AG04450 (cell line): Measurements from ENCODE around the gene PTPRE. TPM values are rescaled to one million over a fixed set of nuclear protein-coding genes. Genes with fewer than 3 reads are reported as not detected.

ENCODE experiments used
- CTCF ChIA-PET: fragments of 300-600, 350-600 bp; formaldehyde crosslinking; extraction: SDS; loops from one replicate; lab custom pipeline; 2022; ENCODE audit warnings: antibody characterized with exemption, inconsistent platforms; lab: Charles Lee
- POLR2A ChIA-PET: fragments of 350-600 bp; formaldehyde crosslinking; extraction: SDS; loops from one replicate; lab custom pipeline; 2021; ENCODE audit warnings: antibody characterized with exemption, inconsistent platforms; lab: Yijun Ruan, JAX
- DNase-seq: peaks from one replicate; pipeline ENCODE4 v3.0.0-alpha.2; 2011; ENCODE audit warnings: low read depth, low spot score
- H3K27ac ChIP-seq: one replicate; pipeline ENCODE4 v1.5.1; 2012; ENCODE audit warnings: low read depth, low read length, control low read depth
- H3K27me3 ChIP-seq: one replicate; pipeline ENCODE4 v1.6.0; 2012; ENCODE audit warnings: low read length; ENCODE audit not compliant: control insufficient read depth, insufficient read depth
- H3K4me3 ChIP-seq: 2 replicates; pipeline ENCODE4 v1.5.1; 2011; ENCODE audit warnings: mild to moderate bottlenecking, low read depth, low read length, control low read depth
- H3K9me3 ChIP-seq: 2 replicates; pipeline ENCODE4 v1.5.1; 2012; ENCODE audit warnings: low read length; ENCODE audit not compliant: control insufficient read depth, insufficient read depth
- polyA plus RNA-seq: library from polyadenylated mRNA; depleted of rRNA; stranded (reverse); fragments of >200 nt; gene quantifications from 2 replicates; pipeline ENCODE4 v1.2.3, GENCODE V29; 2011
- TF ChIP-seq, protein P1 (sequence below): IDR thresholded peaks from 2 replicates; pipeline ENCODE4 v1.5.1; 2011; ENCODE audit warnings: low read depth, low read length, control low read depth, inconsistent platforms

Gene PTPRE
- polyA plus RNA-seq, 1 experiment: 0.38 TPM

DNA sequence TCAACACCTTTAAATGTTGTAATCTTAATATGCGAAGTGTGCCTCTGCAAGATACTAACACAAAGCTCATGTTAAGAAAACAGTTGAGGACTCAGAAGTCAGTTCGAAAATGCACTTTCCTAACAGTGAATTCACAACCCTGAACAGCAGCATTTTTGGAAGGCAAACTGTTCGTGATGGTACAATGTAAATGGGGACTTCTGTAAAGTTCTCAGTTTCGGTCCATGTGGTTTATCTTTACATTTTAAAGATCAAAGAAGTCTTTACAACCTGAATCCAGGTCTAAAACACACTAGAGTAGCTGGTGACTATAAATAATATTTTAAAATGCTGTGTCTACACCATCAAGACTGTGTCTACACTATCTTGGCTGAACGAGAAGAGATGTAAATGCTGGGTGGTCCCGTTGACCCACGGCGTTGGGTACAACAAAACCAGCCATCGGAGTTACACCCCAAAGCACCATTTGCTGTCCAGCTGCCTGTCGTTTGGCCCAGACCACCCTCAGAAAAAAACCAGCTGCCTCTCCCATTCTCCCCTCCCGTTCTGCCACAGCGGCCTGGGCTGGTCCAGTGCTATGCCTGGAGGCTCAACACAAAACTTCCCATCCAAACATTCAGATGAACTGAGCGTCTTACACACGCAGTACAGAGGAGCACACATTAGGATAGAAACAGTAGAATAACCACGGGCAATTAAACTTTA is 176.4 kb downstream of the PTPRE start:
- Histone ChIP-seq H3K4me3 (no peak overlapping the region), H3K27me3 (peaks cover 17% of the 10 kb centered on the region), H3K27ac (no peak overlapping the region), H3K9me3 (no peaks in the 10 kb centered on the region)
- POLR2A ChIA-PET: no interaction called here
- TF ChIP-seq, protein P1, sequence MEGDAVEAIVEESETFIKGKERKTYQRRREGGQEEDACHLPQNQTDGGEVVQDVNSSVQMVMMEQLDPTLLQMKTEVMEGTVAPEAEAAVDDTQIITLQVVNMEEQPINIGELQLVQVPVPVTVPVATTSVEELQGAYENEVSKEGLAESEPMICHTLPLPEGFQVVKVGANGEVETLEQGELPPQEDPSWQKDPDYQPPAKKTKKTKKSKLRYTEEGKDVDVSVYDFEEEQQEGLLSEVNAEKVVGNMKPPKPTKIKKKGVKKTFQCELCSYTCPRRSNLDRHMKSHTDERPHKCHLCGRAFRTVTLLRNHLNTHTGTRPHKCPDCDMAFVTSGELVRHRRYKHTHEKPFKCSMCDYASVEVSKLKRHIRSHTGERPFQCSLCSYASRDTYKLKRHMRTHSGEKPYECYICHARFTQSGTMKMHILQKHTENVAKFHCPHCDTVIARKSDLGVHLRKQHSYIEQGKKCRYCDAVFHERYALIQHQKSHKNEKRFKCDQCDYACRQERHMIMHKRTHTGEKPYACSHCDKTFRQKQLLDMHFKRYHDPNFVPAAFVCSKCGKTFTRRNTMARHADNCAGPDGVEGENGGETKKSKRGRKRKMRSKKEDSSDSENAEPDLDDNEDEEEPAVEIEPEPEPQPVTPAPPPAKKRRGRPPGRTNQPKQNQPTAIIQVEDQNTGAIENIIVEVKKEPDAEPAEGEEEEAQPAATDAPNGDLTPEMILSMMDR: no peak
- DNase-seq: no peak
- CTCF ChIA-PET: interaction anchor here (1.1 to 2.4 kb wide), 3 partner anchors 14 to 69 kb away, joined by 3 to 14 read pairs (median 6); no protein-coding TSS in a partner anchor

DNA sequence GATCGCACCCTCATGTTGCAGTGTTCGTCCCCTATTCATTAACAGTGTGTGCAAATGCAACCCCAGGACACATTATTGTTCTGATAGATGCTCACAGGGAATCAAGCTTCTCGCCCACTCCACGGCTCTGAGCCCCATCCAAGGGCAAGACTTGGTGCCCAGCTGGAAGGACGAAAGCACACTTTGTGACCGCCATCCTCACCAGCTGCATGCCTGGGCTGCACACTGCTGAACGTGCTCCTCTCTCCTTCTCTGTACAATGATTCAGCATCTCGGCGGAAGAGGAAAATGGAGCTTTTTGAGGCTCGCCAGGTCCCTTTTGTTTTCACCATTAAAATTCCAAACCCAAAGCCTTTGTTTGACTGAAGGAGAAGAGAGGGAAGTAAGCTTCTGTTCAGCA is 177.5 kb downstream of the PTPRE start:
- H3K9me3 ChIP-seq: no peaks in the 10 kb centered on the region
- H3K27me3 ChIP-seq: peaks cover 11% of the 10 kb centered on the region
- ChIA-PET CTCF (interaction anchor here (0.7 to 2.4 kb wide), 3 partner anchors 15 to 66 kb away, joined by 3 to 14 read pairs (median 6); no protein-coding TSS in a partner anchor), POLR2A (no interaction called here)
- H3K27ac ChIP-seq: no peak overlapping the region
- no peak for DNase-seq
- TF ChIP-seq, protein P1: no peak
- no peak overlapping the region for H3K4me3 ChIP-seq

DNA sequence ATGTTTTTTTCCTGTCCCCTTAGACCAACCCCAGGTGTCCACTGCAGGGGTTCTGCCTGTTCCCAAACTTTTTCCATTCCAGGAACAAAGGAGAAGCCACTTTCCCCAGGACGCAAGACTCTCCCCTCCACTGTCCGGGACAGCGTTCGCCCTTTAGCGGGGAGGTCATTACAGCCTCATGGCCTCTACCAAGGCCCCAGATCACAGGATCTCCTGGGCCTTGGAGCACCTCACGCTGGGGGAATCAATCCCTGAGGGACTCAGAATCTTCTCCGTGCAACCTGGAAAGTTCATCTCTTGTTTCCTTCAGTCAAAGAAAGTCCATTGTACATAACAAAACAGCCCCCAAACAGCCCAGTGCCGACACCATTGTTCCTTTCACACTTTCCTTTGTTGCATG is 178.1 kb downstream of the PTPRE start:
- TF ChIP-seq, protein P1: no peak
- Histone ChIP-seq H3K27ac (no peak overlapping the region), H3K27me3 (peaks cover 9% of the 10 kb centered on the region), H3K4me3 (no peak overlapping the region), H3K9me3 (no peaks in the 10 kb centered on the region)
- CTCF ChIA-PET: interaction anchor here (2.4 kb wide), 1 partner anchor 16 kb away, joined by 14 read pairs; no protein-coding TSS in a partner anchor
- POLR2A ChIA-PET: no interaction called here
- no peak for DNase-seq

DNA sequence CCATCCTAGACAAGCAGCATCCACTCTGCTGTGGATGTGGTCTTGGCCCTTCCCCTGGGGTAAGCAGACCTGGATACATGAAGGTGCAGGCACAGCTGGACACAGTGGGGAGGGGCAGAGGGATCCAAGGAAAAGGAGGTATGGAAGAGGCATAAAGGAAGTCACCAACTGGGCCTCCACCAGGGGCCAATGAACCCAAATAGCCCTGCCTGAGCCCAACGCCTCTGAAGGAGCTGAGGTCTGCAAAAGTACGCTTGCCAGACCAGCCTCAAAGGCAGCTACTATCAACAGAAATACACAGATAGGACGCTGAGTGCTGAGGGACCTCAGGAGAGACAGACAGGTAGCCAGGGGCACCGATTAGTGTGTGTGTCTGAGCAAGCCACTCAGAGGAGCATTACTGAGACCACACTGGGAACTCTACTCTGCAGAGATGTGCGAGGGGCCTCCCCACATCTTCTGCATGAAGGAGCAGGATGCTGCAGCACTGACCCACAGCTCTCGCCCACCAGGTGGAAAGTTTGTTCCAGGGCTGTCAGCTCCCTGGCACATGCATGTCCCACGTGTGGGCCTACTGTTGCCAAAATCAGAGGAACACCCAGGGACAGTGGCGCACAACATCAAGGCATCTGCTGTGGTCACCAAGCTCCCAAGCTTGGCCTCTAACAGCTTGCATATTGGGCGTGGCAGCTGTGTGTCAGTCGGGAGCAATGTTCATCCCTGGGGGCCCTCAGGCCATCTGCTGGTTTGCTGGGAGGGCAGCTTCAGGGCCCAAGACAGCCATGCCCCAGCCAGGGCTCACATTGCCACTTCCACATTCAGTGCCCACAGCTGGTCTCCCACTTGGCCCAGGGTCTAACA is 179.3 kb downstream of the PTPRE start:
- no peaks in the 10 kb centered on the region for H3K9me3 ChIP-seq
- ChIA-PET POLR2A (no interaction called here), CTCF (interaction anchor here (1.1 kb wide), 1 partner anchor 17 kb away, joined by 3 read pairs; no protein-coding TSS in a partner anchor)
- peaks cover 1% of the 10 kb centered on the region for H3K27me3 ChIP-seq
- no peak for DNase-seq
- no peak overlapping the region for H3K27ac ChIP-seq
- TF ChIP-seq, protein P1: no peak
- no peak overlapping the region for H3K4me3 ChIP-seq
